ENCODE results near the gene TANK.
"Not testable (repeated sequence)": the region's sequence is repeated elsewhere in the genome, so short reads cannot be mapped to it uniquely, and the experiment has no call there.

TANK gene

GRCh38 chr2:161269111-161269510, 108.9 kb downstream of the TANK start:
- DNase-seq (ENCODE audit: low read depth in 2 of 3, low spot score in 1 of 3), result no peak

GRCh38 chr2:161273038-161273760, 113.0 kb downstream of the TANK start:
- DNase-seq (ENCODE audit: low read depth in 2 of 3, low spot score in 1 of 3), result peak in 1 of 3 donors; percentile 73

- not testable (repeated sequence) for DNase-seq (ENCODE audit: low read depth in 2 of 3, low spot score in 1 of 3)
Observed at GRCh38 chr2:161278564-161279229, 118.5 kb downstream of the TANK start.

- not testable (repeated sequence) for DNase-seq (ENCODE audit: low read depth in 2 of 3, low spot score in 1 of 3)
Observed at GRCh38 chr2:161279230-161279815, 119.1 kb downstream of the TANK start.

GRCh38 chr2:161280906-161281323, 120.7 kb downstream of the TANK start:
- not testable (repeated sequence) for DNase-seq (ENCODE audit: low read depth in 2 of 3, low spot score in 1 of 3)

- DNase-seq (ENCODE audit: low read depth in 2 of 3, low spot score in 1 of 3), result not testable (repeated sequence)
Observed at GRCh38 chr2:161281615-161282310, 121.5 kb downstream of the TANK start.

GRCh38 chr2:161282311-161282644, 122.0 kb downstream of the TANK start:
- DNase-seq (ENCODE audit: low read depth in 2 of 3, low spot score in 1 of 3), result not testable (repeated sequence)

- DNase-seq (ENCODE audit: low read depth in 2 of 3, low spot score in 1 of 3), result no peak
Observed at GRCh38 chr2:161283926-161284325, 123.7 kb downstream of the TANK start.
